NCI-H524 treated with DMSO at 0.1 percent for 48 hours (cell line): ENCODE data around the gene ORC1.

ENCODE experiments used
- DNase-seq: peaks from one replicate; lab custom pipeline; 2025; lab: John Stamatoyannopoulos, UW

ORC1 gene

GRCh38 chr1:52404116-52404974 is at the start of gene ORC1, which contains the start of gene PRPF38A:
Gene ORC1, minus strand, starts transcription at chr1:52404423. Its CDS starts 2,200 bp downstream, at chr1:52402223.
Gene PRPF38A, plus strand, starts transcription at chr1:52404602. Its CDS starts 148 bp downstream, at chr1:52404750.
- peak; percentile 92 for DNase-seq

DNA sequence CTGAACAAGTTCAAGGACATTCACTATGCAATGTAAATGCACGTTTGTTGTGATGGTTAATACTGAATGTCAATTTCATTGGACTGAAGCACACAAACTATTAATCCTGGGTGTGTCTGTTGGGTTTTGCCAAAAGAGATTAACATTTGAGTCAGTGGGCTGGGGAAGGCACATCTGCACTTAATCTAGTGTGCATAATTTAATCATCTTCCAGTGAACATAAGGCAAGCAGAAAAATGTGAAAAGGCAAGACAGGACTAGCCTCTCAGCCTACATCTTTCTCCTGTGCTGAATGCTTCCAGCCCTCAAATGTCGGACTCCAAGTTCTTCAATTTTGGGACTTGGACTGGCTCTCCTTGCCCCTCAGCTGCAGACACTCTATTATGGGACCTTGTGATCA is 40.2 kb upstream of the ORC1 start:
- DNase-seq, result no peak

- no peak for DNase-seq
Observed at GRCh38 chr1:52439976-52440375, 35.8 kb upstream of the ORC1 start.

- no peak for DNase-seq
Observed at GRCh38 chr1:52436817-52437216, 32.6 kb upstream of the ORC1 start.

DNA sequence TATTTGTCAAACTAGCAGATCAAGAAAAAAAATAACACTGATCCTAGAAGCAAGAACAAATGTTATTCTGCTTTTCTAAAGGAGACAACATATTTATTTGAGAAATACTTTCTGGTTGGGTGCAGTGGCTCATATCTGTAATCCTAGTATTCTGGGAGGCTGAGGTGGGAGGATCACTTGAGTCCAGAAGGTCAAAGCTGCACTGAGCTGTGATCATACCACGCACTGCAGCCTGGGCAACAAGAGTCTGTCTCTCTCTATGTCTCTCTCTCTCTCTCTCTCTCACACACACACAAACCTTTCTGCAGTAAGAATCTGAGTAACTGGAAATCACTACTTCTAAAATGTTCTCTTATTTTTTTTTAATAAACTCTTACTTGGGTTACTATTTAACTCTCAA is 31.4 kb upstream of the ORC1 start:
- DNase-seq, result no peak

- DNase-seq, result no peak
Observed at GRCh38 chr1:52435211-52435610, 31.0 kb upstream of the ORC1 start.

DNA sequence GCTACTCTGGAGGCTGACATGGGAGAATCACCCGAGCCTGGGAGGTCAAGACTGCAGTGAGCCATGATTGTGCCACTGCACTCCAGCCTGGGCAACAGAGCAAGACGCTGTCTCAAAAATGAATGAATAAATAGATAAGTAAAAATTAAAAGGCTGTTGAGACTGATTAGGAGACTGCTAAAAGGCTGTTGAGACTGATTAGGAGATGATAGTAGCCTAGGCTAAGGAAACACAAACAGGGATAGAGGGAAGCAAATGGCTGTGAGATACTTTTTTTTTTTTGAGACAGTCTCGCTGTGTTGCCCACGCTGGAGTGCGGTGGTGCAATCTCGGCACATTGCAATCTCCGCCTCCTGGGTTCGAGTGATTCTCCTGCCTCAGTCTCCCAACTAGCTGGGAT is 28.6 kb upstream of the ORC1 start:
- DNase-seq, result no peak

DNA sequence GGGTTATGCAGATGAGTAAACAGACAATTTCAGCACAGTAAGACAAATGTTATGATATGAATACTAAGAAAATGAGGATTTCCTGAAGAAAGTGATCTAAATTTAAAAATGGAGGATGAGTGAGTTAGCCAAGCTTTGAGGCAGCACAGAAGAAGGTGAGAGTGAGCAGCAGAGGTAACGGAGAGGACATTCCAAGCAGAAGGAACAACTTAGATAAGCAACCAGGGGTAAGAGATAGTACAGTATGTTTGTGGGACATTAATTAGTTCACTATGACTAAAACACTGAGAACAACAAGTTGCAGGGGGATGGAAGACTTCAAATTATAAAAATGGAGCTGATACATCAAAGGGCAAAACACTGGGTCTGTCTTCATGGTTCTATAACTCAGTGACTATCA is 22.9 kb upstream of the ORC1 start:
- no peak for DNase-seq

DNA sequence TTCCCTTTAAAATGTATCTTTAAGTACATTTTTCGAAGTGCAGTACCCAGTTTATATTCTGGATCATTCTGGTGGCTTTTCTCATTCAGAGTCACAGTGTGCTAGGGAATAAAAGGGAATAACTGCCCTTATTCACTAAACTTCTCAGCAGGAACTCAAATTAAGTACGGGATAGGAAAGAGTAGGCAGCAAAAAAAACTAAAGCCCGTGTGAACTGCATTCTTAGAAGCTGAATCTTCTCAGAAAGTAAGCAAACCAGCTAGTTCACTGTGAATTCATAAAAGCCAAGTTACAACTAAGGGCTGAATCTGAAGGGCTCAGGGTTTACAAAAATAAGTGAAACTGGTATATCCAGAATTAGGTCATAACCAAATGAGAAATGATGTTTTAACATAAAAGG is 22.1 kb upstream of the ORC1 start:
- no peak for DNase-seq

DNA sequence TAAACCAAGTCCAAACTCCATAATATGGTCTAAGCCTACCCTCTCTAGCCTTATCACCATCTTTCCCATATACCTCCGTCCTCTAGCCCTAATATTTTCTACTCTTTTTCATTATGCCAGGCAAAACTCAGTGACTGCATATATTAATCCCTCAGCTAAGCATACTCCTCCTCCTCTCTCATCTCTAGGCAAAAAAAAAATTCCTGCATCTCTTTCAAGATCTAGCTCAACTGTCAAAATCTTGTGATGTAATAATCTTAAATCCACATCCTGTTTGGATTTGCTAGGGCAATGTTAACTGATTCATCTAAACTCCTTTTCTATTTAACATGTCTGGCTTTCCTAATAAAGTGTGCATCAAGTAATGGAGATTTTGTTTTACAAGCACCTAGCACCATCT is 20.6 kb upstream of the ORC1 start:
- DNase-seq, result no peak

GRCh38 chr1:52424231-52424636 is 20.0 kb upstream of the ORC1 start:
- DNase-seq, result no peak

DNA sequence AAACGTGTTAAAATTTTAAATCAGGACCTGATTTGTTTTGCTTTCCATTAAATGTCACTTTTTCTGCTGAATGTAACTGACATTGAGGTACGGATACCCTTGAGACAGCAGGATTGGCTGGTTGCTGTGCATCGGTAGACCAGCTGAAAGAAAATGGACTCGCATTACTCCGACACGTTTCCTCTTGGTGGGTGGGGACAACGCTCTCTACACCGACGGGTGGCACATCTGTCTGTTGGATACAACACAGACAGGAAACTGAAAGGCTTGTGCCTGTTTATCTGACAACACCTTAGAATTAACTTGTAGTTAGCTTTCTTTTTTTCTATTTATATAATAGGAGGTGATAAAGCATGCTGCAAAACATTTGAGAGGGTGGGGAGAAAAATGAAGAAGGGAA is 19.5 kb upstream of the ORC1 start:
- no peak for DNase-seq

DNA sequence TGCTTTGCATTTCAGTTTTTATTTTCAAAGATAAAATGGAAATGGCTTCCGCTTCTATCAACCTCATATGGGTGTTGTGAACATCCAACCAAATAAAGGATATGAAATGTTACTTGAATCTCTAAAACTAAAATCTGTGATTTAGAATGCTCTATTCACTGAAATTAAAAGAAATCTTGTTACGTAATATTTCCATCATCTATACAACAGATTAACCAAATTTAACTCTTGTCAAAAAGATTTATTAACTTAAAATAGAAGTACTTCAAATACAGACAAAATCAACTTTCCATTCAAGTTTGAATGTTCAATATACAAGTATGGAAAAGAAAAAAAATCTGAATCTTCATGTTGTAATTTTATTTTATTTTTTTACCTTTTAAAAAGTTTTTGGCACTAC is 18.8 kb upstream of the ORC1 start:
- no peak for DNase-seq

DNA sequence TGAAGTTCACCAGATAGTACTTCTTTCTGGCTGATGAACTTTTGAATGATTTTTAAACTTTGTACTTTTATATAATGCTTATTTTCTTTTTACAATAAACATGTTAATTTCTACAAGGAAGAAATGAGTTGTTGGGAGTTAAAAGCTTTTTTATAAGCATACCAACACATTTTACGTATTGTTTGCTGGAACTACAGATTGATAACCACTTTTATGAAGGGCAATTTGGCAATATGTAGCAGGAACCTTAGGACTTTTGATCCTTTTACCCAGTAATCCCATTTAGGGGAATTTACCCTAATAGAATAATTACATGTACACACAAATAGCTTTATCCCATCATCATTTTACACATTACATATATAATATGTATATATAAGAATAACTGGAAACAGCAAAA is 16.5 kb upstream of the ORC1 start:
- no peak for DNase-seq

- DNase-seq, result no peak
Observed at GRCh38 chr1:52416811-52417210, 12.6 kb upstream of the ORC1 start.

DNA sequence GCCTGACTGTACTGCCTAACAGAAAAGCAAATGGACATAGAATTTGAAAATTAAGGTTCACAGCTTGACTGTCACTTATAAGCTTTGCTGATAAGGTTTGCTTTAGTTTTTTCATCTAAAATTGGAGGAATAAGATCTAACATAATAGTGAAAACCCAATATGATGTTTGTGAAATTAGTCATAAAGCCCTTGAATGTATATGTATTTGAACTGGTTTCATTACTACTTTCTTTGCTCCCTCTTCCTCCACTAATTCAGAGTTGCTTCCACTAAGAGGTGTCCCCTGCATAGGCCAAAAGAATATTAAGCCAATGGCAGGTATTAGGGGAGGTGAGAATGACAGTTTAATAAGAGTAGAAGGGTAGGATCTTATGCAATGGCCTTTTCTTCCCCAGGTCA is 10.7 kb upstream of the ORC1 start:
- no peak for DNase-seq

- DNase-seq, result no peak
Observed at GRCh38 chr1:52413410-52413989, 9.3 kb upstream of the ORC1 start.

- no peak for DNase-seq
Observed at GRCh38 chr1:52404975-52405338, 734 bp upstream of the ORC1 start.

DNA sequence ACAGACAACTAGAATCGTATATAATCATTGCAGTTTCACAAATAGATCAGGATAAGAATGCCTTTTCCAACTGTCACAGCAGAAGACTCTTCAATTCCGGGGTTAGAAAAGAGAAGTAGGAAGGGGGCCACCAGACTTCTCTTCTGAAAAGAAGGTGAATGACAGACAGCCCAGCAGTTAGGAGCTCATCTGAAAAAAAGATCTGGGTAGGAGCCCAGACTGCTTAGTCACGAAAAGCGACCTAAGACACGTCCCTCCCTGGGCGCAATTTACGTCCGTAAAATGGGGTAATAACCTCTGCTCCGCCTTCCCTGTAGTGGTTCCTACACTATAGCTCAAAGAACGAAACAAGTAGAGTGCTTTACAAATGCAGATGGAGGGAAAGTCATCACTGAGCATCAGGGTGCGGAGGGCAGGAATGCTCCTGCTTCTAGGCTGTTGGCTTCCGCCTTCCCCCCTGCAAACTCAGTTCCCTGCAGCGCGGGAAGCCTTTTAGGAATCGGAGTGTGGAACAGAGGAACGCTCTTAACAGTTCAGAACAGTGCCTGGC is 582 bp downstream of the ORC1 start:
- no peak for DNase-seq

GRCh38 chr1:52402860-52403240 is 1.4 kb downstream of the ORC1 start:
- DNase-seq, result no peak

GRCh38 chr1:52400131-52400530 is 4.1 kb downstream of the ORC1 start:
- no peak for DNase-seq

- no peak for DNase-seq
Observed at GRCh38 chr1:52399629-52400028, 4.6 kb downstream of the ORC1 start.

- no peak for DNase-seq
Observed at GRCh38 chr1:52393174-52393573, 11.0 kb downstream of the ORC1 start.

GRCh38 chr1:52386458-52386857 is 17.8 kb downstream of the ORC1 start:
- no peak for DNase-seq
